Glomerular visceral epithelial cell (primary cell): ENCODE data around the gene PDF.
"Not testable (repeated sequence)": the region's sequence is repeated elsewhere in the genome, so short reads cannot be mapped to it uniquely, and the experiment has no call there.

Experiments
- DNase-seq: peaks from one replicate; pipeline ENCODE4 v3.0.0-alpha.2; 2016; ENCODE audit errors: extremely low spot score

Gene PDF

GRCh38 chr16:69330286-69331109 lies at the start of gene PDF:
PDF (minus strand) TSS chr16:69330588; CDS start chr16:69330570, 18 bp downstream.
- DNase-seq: peak; percentile 92

DNA sequence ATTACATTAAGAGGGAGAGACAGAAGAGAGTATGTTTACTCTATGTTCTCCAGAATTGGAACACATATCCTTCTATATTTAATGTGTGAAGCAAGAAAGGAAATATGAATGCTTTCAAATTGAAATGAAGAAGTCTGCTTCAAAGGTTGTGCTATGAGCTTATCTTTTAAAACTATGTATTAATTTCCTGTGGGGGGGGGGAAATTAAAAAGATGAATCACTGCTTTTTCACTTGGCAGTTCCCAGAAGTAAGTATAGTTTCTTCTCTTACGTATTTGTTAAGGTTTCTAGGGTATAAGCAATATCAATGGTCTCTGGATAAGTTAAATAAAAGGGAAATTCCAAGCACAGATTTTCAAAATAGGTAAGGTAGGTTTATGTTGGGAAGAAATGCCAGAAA lies 48.4 kb upstream of the PDF start:
- no peak for DNase-seq

DNA sequence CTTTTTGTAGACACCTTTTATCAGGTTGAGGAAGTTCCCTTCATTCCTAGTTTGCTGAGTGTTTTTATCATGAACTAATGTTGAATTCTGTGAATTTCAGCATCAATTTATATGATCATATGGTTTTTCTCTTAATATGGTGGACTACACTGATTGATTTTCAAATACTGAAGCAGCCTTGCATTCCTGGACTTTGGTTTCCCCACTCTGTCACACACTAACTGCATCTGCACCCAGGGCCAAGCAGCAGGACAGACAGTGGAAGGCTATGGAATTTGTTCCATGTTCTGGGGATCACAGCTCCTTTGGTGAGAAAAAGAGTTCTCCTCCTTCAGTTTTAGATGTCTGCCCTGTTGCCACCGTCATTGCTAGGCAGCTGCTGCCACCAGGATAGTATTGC lies 47.6 kb upstream of the PDF start:
- DNase-seq: no peak

- DNase-seq: no peak
These were observed 46.1 kb upstream of the PDF start for GRCh38 chr16:69376393-69377059.

GRCh38 chr16:69373019-69373418 lies 42.6 kb upstream of the PDF start:
- DNase-seq: no peak

- DNase-seq: no peak
These were observed 41.2 kb upstream of the PDF start for GRCh38 chr16:69371564-69371963.

- no peak for DNase-seq
These were observed 38.5 kb upstream of the PDF start for GRCh38 chr16:69368866-69369265.

- DNase-seq: no peak
These were observed 37.6 kb upstream of the PDF start for GRCh38 chr16:69367980-69368379.

DNA sequence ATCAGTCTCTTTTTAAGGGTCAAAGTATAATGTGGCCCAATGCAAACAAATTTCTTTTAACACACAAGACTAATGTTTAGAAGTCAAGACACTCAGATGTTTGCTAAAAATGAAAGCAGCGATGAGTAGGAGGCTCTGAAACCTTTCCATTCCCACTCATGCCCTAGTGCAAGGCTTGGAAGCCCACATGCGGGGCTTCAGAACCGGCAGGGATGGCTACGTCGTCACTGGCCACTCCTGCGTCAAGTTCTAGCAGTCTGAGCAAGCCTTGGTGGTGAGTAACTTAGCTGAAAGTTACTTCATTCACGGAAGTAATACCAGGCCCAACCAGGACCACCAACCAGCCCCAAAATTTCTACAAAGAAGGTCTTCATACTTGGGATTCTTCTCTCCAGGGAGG lies 36.0 kb upstream of the PDF start:
- DNase-seq: no peak

DNA sequence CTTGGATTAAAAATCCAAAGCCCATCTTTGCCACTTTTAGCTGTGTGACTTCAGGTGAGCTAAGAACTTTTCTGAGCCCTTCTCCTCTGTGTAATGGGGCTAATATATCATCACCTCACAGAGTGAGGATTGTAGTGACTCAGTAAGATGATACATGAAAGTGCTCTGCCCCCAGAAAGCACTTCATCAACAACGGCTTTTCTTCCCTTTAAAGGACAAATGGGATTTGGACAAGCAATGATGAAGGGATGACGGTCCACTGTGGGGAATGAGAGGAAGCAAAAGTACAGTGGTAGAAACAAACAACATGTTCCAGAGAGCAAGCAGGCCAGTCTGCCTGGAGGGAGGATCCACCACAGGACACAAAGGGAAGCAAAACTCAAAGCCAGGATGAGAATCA lies 35.5 kb upstream of the PDF start:
- DNase-seq: no peak

- no peak for DNase-seq
These were observed 33.7 kb upstream of the PDF start for GRCh38 chr16:69364088-69364487.

DNA sequence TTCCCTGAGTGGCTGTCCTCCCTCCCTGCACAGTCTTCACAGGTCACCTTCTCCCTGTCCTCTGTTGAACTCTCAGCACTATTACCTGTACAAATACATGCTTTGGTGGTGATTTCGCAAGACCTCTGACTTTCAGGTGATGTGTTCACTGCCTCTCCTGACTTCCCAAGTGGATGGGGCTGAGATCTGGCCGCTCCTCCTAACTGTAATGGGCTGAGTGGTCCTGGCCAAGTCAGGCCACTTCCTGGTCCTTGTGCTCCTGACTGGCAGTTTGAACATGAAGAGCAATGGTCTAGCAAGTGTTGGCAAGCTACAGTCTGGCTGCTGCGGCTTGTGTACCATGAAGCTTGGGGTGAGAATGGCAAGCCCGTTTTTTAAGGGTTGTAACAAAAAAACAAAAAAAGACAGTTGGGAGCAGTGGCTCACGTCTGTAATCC lies 32.9 kb upstream of the PDF start:
- DNase-seq: no peak

DNA sequence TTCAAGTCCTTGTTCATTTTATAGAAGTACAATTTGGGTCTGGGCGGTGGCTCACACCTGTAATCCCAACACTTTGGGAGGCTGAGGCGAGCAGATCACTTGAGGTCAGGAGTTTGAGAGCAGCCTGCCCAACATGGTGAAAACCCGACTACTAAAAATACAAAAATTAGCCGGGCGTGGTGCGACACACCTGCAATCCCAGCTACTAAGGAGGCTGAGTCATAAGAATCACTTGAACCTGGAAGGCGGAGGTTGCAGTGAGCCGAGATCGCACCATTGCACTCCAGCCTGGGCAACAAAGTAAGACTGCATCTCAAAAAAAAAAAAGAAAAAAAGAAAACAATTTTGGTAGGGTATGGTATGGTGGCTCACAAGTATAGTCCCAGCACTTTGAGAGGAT lies 29.7 kb upstream of the PDF start:
- not testable (repeated sequence) for DNase-seq

- DNase-seq: peak; percentile 47
These were observed 21.1 kb upstream of the PDF start, which contains the start of gene TMED6 for GRCh38 chr16:69351309-69352027. TMED6 (minus strand) TSS chr16:69351786; CDS start chr16:69351753, 33 bp downstream.

GRCh38 chr16:69350536-69351133 lies 20.2 kb upstream of the PDF start:
- DNase-seq: no peak

DNA sequence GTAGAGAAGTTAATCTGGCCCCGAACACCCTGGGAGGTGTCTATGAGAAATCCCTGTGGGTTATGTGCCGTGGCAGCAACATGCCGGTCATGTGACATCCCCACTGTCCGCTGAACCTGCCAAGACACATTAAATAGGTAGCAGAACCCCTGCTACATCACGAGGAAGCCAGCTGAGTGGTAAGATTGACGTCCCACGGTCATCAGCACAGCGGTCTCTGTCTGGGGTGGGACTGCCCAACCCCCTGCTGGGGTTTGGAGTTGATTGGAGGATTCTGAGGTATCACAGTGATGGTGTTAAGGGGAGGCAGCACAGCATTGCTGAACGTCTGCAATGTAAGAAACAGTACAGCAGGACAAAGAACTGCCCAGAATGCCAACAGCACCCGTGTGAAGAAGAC lies 19.1 kb upstream of the PDF start:
- DNase-seq: no peak

GRCh38 chr16:69348222-69348621 lies 17.8 kb upstream of the PDF start:
- no peak for DNase-seq

GRCh38 chr16:69346683-69347082 lies 16.3 kb upstream of the PDF start:
- no peak for DNase-seq

DNA sequence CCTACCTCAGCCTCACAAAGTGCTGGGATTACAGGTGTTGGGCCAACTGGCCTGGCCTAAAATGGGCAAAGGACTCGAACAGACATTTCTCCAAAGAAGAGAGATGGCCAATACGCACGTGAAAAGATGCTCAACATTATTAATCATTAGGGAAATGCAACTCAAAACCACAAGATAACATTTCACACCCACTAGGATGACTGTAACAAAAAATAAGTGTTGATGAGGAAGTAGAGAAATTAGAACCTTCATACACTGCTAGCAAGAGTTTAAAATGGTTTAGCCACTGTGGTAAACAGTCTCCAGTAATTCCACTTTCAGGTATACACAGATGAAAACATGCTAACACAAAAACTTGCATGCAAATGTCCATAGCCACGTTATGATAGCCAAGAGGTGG lies 15.5 kb upstream of the PDF start:
- DNase-seq: no peak

DNA sequence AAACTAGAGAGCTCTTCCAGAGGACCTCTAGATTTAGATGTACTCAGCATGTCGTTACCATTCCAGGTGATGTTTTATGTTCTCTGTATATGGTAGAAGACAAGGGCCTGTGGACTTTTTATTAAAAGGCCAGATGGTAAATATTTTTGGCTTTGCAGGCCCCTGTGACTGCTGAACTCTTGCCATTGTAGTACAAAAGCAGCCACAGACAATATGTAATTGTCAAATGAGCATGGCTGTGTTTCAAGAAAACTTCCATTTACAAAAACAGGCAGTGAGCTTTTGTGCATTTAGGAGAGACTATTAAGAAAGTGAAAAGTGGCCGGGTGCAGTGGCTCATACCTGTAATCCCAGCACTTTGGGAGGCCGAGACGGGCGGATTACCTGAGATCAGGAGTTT lies 13.8 kb upstream of the PDF start:
- DNase-seq: no peak

DNA sequence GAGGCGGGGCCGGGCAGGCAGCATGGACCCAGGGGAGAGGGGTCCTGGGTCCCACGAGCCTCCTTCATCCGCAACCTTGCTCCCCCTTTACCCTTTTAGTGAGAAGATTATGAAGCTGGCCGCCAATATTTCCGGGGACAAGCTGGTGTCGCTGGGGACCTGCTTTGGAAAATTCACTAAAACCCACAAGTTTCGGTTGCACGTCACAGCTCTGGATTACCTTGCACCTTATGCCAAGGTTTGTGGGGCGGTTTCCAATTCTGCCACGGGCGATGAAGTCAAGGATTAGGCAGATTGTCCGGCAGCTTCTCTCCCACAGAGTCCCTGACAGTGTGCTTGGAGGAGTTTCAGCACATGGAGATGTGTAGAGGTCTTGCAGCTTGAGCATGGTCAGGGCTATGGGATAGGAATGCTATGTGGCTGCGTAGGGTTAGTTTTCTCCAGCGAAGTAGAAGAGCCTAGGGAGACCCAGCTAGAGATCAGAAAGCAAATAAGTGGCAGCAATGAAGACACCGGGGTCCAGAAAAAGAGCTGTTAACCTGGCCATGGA lies 9.8 kb upstream of the PDF start:
- DNase-seq: no peak
